NCI-H460 (cell line): ENCODE measurements around the gene FOXC1. TPM values are rescaled to one million over a fixed set of nuclear protein-coding genes. Genes with fewer than 3 reads are reported as not detected.

Experiments used
- DNase-seq: peaks from one replicate; pipeline ENCODE4 v3.0.0-alpha.2; 2016; ENCODE audit warnings: low read depth; ENCODE audit errors: extremely low read depth
- total RNA-seq: library from RNA; depleted of rRNA; stranded (reverse); fragments of >200 nt; shearing (Covaris generic); gene quantifications from 2 replicates; pipeline ENCODE4 v1.2.3, GENCODE V29; 2014

Gene FOXC1
- total RNA-seq, 1 experiment from 2014 or later = 94.3 TPM

DNA sequence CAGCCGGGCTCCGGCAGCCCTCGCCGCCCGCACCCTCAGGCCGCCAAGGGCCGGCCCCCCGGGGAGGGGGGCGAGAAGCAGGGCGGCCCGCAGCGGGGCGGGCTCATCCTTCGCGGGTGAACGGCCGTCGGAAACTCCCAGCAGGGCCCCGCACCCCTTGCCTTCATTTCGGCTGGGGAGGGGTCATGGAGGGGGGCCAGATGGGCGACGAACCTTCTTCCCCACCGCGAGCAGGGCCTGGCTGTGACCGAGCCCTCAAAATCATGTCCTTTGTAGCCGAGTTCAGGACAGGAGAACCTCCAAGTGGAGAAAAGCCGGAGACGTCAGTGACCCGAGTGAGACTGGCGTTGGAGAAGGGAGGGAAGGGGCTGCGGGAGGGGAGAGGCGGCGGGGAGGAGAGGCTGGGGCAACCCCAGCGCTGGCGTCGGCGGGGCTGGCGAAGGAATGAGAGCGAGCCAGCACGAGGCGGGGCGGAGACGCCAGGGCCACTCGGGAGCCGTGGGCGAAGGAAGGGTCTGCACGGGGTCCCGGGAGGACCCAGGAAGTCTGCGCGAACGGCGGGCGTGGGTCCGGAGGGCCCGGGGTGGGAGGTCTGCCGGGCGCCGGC is 571 bp upstream of the FOXC1 start:
- DNase-seq = no peak

DNA sequence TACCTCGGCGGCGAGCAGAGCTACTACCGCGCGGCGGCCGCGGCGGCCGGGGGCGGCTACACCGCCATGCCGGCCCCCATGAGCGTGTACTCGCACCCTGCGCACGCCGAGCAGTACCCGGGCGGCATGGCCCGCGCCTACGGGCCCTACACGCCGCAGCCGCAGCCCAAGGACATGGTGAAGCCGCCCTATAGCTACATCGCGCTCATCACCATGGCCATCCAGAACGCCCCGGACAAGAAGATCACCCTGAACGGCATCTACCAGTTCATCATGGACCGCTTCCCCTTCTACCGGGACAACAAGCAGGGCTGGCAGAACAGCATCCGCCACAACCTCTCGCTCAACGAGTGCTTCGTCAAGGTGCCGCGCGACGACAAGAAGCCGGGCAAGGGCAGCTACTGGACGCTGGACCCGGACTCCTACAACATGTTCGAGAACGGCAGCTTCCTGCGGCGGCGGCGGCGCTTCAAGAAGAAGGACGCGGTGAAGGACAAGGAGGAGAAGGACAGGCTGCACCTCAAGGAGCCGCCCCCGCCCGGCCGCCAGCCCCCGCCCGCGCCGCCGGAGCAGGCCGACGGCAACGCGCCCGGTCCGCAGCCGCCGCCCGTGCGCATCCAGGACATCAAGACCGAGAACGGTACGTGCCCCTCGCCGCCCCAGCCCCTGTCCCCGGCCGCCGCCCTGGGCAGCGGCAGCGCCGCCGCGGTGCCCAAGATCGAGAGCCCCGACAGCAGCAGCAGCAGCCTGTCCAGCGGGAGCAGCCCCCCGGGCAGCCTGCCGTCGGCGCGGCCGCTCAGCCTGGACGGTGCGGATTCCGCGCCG is 994 bp downstream of the FOXC1 start:
- no peak for DNase-seq

DNA sequence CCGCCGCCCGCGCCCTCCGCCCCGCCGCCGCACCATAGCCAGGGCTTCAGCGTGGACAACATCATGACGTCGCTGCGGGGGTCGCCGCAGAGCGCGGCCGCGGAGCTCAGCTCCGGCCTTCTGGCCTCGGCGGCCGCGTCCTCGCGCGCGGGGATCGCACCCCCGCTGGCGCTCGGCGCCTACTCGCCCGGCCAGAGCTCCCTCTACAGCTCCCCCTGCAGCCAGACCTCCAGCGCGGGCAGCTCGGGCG is 1.5 kb downstream of the FOXC1 start:
- no peak for DNase-seq

DNA sequence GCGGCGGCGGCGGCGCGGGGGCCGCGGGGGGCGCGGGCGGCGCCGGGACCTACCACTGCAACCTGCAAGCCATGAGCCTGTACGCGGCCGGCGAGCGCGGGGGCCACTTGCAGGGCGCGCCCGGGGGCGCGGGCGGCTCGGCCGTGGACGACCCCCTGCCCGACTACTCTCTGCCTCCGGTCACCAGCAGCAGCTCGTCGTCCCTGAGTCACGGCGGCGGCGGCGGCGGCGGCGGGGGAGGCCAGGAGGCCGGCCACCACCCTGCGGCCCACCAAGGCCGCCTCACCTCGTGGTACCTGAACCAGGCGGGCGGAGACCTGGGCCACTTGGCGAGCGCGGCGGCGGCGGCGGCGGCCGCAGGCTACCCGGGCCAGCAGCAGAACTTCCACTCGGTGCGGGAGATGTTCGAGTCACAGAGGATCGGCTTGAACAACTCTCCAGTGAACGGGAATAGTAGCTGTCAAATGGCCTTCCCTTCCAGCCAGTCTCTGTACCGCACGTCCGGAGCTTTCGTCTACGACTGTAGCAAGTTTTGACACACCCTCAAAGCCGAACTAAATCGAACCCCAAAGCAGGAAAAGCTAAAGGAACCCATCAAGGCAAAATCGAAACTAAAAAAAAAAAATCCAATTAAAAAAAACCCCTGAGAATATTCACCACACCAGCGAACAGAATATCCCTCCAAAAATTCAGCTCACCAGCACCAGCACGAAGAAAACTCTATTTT is 2.0 kb downstream of the FOXC1 start:
- DNase-seq = no peak

DNA sequence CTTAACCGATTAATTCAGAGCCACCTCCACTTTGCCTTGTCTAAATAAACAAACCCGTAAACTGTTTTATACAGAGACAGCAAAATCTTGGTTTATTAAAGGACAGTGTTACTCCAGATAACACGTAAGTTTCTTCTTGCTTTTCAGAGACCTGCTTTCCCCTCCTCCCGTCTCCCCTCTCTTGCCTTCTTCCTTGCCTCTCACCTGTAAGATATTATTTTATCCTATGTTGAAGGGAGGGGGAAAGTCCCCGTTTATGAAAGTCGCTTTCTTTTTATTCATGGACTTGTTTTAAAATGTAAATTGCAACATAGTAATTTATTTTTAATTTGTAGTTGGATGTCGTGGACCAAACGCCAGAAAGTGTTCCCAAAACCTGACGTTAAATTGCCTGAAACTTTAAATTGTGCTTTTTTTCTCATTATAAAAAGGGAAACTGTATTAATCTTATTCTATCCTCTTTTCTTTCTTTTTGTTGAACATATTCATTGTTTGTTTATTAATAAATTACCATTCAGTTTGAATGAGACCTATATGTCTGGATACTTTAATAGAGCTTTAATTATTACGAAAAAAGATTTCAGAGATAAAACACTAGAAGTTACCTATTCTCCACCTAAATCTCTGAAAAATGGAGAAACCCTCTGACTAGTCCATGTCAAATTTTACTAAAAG is 2.7 kb downstream of the FOXC1 start:
- no peak for DNase-seq

DNA sequence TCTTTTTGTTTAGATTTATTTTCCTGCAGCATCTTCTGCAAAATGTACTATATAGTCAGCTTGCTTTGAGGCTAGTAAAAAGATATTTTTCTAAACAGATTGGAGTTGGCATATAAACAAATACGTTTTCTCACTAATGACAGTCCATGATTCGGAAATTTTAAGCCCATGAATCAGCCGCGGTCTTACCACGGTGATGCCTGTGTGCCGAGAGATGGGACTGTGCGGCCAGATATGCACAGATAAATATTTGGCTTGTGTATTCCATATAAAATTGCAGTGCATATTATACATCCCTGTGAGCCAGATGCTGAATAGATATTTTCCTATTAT is 3.2 kb downstream of the FOXC1 start:
- no peak for DNase-seq

DNA sequence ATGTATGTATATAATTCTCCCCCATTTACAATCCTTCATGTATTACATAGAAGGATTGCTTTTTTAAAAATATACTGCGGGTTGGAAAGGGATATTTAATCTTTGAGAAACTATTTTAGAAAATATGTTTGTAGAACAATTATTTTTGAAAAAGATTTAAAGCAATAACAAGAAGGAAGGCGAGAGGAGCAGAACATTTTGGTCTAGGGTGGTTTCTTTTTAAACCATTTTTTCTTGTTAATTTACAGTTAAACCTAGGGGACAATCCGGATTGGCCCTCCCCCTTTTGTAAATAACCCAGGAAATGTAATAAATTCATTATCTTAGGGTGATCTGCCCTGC is 3.6 kb downstream of the FOXC1 start:
- no peak for DNase-seq

DNA sequence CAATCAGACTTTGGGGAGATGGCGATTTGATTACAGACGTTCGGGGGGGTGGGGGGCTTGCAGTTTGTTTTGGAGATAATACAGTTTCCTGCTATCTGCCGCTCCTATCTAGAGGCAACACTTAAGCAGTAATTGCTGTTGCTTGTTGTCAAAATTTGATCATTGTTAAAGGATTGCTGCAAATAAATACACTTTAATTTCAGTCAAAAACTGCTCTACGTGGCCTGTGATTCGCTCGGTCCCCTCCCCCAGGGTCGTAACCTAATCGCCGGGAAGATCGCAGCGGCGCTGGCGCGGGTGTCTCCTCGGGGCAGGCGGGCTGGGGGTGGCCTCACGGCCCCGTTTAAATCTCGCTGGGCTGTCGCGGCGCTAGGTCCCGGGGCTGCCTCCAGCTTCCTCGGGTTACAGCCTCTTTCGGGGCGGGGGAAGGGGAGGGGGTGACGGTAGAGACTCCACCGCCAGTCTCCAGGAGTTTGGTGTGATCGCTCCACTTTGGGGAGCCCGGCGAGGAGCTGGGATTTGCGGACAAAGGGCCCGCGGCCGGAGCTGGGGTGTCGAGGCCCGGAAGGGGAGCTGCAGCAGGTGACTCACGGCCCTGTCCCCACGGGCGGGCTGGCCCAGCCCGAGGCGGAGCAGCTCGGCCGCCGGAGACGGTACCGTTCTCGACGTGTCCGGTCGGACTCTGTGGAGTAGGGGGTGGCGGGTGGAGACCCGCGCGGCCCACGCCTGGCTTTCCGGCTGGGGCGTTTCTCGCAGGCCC is 4.2 kb downstream of the FOXC1 start:
- no peak for DNase-seq

DNA sequence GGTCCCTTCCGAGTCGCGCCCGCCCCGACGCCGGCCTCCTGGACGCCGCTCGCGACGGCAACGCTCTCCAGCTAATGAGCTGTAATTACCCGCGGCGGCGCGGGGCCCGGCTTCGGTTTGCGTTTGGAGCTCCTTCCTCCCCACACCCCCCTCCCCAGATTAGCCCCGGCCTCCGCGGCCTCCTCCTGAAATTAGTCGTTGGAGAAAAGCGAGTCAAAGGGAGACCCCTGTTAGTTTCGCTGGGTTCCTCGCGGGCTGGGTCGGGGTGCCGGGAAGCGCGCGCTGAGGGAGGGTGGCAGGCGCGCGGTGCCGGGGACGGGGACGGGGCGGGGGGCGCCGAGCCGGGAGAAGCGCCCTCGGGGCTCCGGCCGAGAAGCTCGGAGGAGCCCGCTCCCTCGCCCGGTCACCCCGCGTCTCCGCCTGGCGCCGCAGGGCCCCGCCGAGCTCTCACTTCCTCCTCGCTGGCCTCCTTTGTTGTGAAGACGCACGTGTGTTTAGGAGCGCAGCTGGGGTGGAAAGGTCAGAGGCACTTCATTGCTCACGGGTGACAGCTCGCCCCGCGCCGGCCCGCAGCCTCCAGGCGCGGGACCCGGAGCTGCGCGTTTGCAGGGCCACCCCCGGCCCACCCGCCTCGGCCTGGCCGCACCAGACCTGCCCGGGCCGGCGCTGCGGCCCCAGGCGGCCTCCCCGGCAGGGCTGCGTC is 4.9 kb downstream of the FOXC1 start:
- DNase-seq = no peak

DNA sequence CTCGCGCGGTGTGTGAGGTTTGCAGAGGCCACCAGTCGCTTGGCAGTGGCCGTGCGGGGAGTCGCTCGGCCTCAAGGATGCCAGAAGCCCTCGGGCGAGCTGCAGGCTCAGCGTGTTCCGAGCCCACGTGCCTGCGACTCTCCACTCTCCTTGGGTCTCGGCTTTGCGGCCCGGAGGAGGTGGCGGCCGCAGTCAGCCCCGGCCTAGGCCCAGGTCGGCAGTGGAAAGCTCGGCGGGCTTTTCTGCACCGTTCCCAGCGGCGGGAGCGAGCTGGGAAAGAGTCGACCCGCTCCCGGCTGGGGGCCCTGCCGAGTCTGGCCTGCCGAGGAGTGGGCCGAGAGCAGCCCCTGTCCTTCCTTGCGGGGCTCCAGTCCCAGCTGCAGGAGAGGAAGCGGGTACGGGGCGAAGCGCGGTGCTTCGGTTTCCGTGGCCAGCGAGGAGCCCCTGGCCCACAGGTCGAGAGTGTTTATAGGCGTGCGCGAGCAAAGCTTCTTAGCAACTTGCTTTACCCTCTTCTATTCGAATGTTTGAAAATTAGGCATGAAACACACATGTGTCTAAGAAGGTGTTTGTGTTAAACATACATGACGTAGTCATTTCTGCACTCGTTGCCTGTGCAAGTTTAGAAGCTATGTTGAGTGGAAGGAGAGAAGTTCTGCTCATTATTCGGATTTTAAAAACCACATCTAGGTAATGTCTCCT is 5.6 kb downstream of the FOXC1 start:
- DNase-seq = no peak

DNA sequence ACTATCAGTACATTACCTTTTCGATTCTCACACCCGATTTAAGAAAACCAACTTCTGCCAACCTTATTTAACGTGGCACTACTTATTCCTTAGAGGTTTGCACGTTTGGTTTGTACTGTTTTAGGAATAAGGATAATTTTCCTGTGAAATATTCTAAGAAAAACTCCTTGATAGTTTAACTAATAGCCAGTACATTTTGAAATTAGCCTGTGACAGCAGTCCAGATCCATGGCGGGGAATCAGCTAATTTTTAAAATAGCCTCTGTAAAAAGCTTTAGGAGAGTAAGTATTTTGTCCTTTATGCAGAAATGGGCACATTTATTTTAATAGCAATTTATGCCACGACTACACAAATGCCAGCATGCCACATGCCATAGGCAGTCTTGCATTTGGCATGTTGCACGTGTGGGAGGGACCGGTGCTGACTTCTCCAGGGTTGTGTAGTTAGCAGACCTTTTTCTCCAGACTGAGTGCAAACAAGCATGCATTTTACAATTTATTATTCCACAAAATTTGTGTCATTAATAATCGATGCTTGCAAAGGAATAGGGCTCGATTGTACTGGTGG is 6.2 kb downstream of the FOXC1 start:
- DNase-seq = no peak

DNA sequence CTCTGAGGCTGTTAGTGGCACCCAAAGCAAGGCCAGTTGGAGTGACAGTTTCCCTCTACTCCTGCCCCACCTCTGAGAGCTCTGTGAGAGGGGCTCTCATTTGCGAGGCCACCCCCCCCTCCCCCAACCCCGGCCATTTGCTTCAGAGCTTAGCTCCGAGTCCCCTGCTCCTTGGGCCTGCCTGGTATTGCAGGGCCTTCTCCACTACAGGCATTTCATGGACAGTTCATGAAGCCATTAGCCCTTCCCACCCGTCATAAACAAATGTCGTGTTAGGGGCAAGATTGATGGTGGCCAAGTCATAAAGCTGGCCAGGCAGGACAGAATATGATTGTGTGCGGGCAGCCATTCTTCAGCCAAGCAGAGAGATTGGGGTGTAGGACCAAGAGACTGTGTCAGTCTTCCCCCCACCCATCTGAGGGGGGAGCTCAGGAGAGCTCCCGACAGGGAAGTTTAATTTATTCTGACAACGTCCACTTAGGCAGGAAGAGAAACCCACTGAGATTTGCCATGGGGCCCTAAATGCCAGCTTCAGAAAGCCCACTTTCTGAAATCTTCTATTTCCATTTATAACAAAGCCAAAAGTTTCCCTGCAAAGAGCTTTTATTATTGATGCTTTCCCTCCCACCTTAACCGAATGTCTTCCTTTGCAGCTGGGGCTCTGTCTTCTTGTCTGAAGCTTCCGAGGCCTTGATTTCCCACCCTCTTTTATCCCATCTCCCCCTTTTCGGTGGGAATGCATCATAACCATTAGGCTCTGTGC is 7.2 kb downstream of the FOXC1 start:
- DNase-seq = no peak

DNA sequence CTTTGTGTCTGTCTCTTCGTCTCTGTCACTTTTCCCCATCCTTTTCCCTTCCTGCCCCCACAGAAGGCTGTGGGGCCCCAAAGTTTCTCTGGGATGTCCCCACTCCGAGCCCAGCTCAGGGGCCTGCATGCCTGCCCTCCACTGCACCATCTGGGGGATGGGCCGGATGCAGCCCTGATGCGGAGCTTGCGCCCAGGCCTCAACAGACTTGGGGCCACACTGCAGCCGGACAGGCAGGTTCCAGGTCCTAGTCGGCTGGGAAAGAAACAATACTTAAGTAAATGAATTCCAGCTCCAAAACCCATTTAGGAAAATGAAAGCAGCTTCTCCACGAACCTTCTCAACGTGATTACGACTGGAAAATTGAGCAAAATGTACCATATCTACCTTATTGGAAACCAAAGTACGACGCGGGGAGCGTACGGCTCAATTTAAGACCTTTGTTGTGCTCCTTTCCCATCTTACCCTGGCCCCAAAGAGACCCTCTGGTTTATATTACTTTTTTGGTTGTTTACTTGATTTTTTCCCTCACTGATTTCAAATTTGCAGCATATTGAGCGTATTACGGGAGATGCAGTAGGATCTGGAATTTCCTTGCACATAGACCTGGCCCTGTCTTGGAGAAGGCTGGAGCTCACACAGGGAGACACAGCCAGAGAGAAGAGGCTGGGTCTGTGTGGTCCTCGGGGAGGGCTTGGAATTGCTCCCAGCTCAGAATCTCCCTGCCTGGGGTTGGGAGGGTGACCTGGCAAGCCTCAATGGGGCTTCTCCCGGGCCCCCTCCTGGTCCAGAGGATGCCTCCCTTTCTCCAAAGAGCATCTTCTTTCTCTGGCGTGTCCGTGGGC is 8.0 kb downstream of the FOXC1 start:
- no peak for DNase-seq

DNA sequence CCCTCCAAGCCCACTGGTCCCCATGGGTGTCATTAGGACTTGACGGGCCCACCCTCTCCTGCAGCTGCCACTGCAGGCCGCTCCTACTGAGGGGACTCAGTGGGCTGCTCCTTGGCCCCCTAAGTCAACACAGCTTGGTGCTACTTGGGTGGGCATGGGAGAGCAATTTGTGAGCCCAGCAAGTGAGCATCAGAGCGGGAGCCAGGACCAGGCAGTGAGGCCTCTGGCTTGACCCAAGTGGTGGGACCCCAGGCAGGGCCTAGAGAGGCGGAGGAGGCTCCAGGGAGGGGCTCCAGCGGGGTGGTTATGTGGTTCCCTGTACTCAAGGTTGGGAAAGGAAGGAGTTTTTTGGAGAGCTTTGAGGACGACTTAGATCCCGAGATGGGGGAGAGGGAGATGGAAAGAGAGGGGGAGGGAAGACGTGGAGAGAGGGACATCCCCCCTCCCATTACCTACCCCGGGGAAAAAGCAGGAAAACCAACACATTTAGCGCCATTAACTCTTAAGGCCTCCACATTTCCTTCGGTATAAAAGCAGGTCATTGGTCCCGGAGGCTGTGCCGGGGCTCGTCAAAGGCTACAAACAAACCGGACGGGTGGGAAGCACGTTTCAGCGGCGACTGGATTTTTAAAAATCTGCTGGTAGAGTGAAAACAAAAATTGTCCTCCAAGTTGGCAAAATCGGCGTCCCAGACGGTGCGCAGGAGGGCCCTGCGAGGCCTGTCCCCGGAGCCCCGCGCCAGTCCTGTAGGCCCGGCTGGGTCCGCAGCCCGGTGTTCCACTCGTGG is 8.8 kb downstream of the FOXC1 start:
- DNase-seq = no peak

DNA sequence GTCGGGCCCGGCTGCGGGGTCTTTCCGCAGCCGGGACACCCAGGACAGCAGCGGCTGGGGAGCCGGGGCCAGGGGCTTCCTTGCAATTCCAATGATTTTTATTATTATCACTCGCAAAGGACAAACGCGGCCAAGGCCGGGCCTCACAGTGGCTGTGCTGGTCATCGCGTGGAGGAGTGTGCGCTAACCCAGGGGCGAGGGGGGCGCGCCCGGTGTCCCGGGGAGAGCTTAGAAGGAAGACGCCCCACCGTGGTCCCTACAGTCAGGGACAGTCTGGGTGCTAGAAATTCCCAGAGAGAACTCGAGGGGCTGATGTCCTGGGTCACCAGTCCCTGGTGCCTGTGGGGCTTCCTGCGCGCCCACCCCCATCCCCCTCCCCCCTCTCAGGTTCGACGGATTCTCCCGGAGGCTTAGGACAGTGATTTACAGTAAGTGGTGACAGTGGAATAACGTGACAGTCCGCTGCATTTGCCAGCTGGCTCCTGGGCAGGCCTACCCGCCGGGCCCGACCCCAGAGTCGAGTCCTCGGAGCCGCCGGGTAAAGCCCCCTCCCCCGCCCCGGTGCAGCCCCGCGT is 9.5 kb downstream of the FOXC1 start:
- DNase-seq = no peak

DNA sequence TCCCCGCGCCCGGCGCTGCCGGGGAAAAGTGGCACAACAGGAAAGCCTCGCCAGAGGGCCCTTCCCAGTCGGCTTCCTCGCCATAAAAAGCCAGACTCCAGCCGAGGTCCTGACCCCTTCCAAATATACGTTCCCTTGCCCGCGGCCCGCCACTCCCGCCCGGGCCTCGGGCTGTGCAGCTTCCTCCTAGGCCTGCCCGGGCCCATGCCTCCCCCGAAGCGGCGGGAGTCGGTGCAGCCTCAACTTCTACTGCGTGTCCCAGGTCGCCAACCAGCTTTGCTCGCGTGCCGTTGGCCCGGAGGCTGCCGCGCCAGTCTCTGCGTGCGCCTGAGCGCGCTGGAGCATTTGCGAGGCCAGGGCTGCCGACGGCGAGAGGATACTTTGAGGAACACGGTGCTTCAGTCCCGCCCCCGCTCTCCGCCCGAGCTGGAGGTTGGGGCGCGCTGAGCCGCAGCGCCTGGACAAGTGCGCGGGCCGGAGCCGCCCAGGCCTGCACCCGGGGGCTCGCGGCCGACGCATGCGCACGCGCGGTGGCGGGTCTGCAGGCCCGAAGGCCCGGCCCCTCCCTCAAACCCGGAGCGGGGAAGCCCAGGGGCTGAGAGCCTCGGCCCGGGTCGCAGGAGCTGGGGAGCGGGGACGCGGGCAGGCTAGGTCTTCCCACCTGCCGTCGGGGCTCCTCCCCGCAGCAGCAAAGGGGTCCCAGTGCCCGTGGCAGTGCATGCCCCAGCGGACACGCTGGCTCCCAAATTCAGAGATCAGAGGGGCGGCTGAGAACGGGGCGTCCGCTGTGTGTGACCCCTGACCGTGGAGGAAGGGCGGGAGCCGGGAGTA is 10.2 kb downstream of the FOXC1 start:
- DNase-seq = no peak
